CD8-positive, alpha-beta memory T cell (primary cell): ENCODE data around the gene TYK2. TPM values are rescaled to one million over a fixed set of nuclear protein-coding genes. Genes with fewer than 3 reads are reported as not detected.

Source experiments
- polyA plus RNA-seq: library from polyadenylated mRNA; unstranded; fragments of 300-500 nt; fragmentation: Illumina TruSeq; gene quantifications from one replicate; pipeline ENCODE4 v1.2.3, GENCODE V29; 2021
- total RNA-seq, 2 experiments: library from RNA; stranded (reverse); gene quantifications; one replicate each; pipeline ENCODE4 v1.2.3, GENCODE V29; 2021

Gene TYK2
- total and polyA plus RNA-seq, 3 experiments from 2014 or later = 74.4 to 212 (median 210) TPM

Other genes with a start within 250 kb of the TYK2 start
- 100 to 1,000 TPM; 307 to 325 TPM for gene DNMT1, start 185.6 kb downstream of the TYK2 start, total RNA-seq
- 142 TPM for gene DNMT1, start 185.6 kb downstream of the TYK2 start, polyA plus RNA-seq
- 10 to 100 TPM; 18.4 to 19.9 TPM for gene S1PR2, start 149.2 kb downstream of the TYK2 start, total RNA-seq
- 2.2 TPM for gene S1PR2, start 149.2 kb downstream of the TYK2 start, polyA plus RNA-seq
- gene MRPL4, start 128.4 kb downstream of the TYK2 start, total RNA-seq = 100 to 1,000 TPM; 149 to 152 TPM
- gene MRPL4, start 128.4 kb downstream of the TYK2 start, polyA plus RNA-seq = 42.8 TPM
- 10 to 100 TPM; 65.8 to 66.8 TPM for gene ICAM1, start 109.5 kb downstream of the TYK2 start, total RNA-seq
- 13.1 TPM for gene ICAM1, start 109.5 kb downstream of the TYK2 start, polyA plus RNA-seq
- under 1 TPM; 0.15 to 0.33 TPM for gene ICAM4, start 93.6 kb downstream of the TYK2 start, total RNA-seq
- 0.95 TPM for gene ICAM4, start 93.6 kb downstream of the TYK2 start, polyA plus RNA-seq
- gene ICAM5, start 90.6 kb downstream of the TYK2 start, total RNA-seq = 1 to 10 TPM; 1.8 to 2.0 TPM
- not detected for gene ICAM5, start 90.6 kb downstream of the TYK2 start, polyA plus RNA-seq
- 1 to 10 TPM; 5.6 to 7.3 TPM for gene ZGLP1, start 70.8 kb downstream of the TYK2 start, total RNA-seq
- gene ZGLP1, start 70.8 kb downstream of the TYK2 start, polyA plus RNA-seq = 0.56 TPM
- 10 to 100 TPM; 29.6 to 30.0 TPM for gene FDX2, start 64.6 kb downstream of the TYK2 start, total RNA-seq
- 16.1 TPM for gene FDX2, start 64.6 kb downstream of the TYK2 start, polyA plus RNA-seq
- 10 to 100 TPM; 91.5 to 98.5 TPM for gene RAVER1, start 47.0 kb downstream of the TYK2 start, total RNA-seq
- 24.1 TPM for gene RAVER1, start 47.0 kb downstream of the TYK2 start, polyA plus RNA-seq
- 10 to 100 TPM; 83.0 to 89.1 TPM for gene ICAM3, start 40.9 kb downstream of the TYK2 start, total RNA-seq
- gene ICAM3, start 40.9 kb downstream of the TYK2 start, polyA plus RNA-seq = 244 TPM
- gene CDC37, start 23.0 kb upstream of the TYK2 start, total RNA-seq = 100 to 1,000 TPM; 273 to 277 TPM
- 100 TPM for gene CDC37, start 23.0 kb upstream of the TYK2 start, polyA plus RNA-seq
- gene PDE4A, start 40.0 kb upstream of the TYK2 start, total RNA-seq = 10 to 100 TPM; 21.6 to 22.2 TPM
- 7.5 TPM for gene PDE4A, start 40.0 kb upstream of the TYK2 start, polyA plus RNA-seq
- 100 to 1,000 TPM; 101 to 107 TPM for gene KEAP1, start 122.8 kb upstream of the TYK2 start, total RNA-seq
- gene KEAP1, start 122.8 kb upstream of the TYK2 start, polyA plus RNA-seq = 58.3 TPM
- 1 to 10 TPM; 1.5 to 1.8 TPM for gene S1PR5, start 136.9 kb upstream of the TYK2 start, total RNA-seq
- 90.3 TPM for gene S1PR5, start 136.9 kb upstream of the TYK2 start, polyA plus RNA-seq
- 10 to 100 TPM; 44.4 to 45.1 TPM for gene ATG4D, start 163.3 kb upstream of the TYK2 start, total RNA-seq
- gene ATG4D, start 163.3 kb upstream of the TYK2 start, polyA plus RNA-seq = 28.9 TPM
- 10 to 100 TPM; 61.6 to 64.5 TPM for gene KRI1, start 185.4 kb upstream of the TYK2 start, total RNA-seq
- 45.7 TPM for gene KRI1, start 185.4 kb upstream of the TYK2 start, polyA plus RNA-seq
- 10 to 100 TPM; 22.2 to 23.1 TPM for gene CDKN2D, start 188.4 kb upstream of the TYK2 start, total RNA-seq
- gene CDKN2D, start 188.4 kb upstream of the TYK2 start, polyA plus RNA-seq = 176 TPM
- gene AP1M2, start 206.7 kb upstream of the TYK2 start, total RNA-seq = not detected
- not detected for gene AP1M2, start 206.7 kb upstream of the TYK2 start, polyA plus RNA-seq
- 10 to 100 TPM; 70.5 to 88.2 TPM for gene SLC44A2, start 245.0 kb upstream of the TYK2 start, total RNA-seq
- gene SLC44A2, start 245.0 kb upstream of the TYK2 start, polyA plus RNA-seq = 285 TPM